Mucosa of rectum (tissue), 2 donors: ENCODE results near the gene TOP3A.
"Not testable (repeated sequence)": the region's sequence is repeated elsewhere in the genome, so short reads cannot be mapped to it uniquely, and the experiment has no call there.

Experiments used
- H3K27ac ChIP-seq, 2 donors: one replicate each; pipeline ENCODE4 v1.7.0; 2013; ENCODE audit warnings: inconsistent platforms in 2 of 2, low read depth in 2 of 2, low read length in 2 of 2
- H3K27me3 ChIP-seq, 2 donors: one replicate each; pipeline ENCODE4 v1.7.0; 2013; ENCODE audit warnings: low read length in 2 of 2; ENCODE audit not compliant: control insufficient read depth in 2 of 2, insufficient read depth in 2 of 2
- H3K36me3 ChIP-seq, 2 donors: one replicate each; pipeline ENCODE4 v1.7.0; 2013; ENCODE audit warnings: low read length in 2 of 2; ENCODE audit not compliant: control insufficient read depth in 2 of 2, insufficient read depth in 2 of 2
- H3K4me1 ChIP-seq, 2 donors: one replicate each; pipeline ENCODE4 v1.7.0; 2013; ENCODE audit warnings: low read length in 2 of 2, mild to moderate bottlenecking in 1 of 2; ENCODE audit not compliant: control insufficient read depth in 2 of 2, insufficient read depth in 2 of 2
- H3K4me3 ChIP-seq, 2 donors: one replicate each; pipeline ENCODE4 v1.7.0; 2013; ENCODE audit warnings: low read length in 2 of 2
- H3K9ac ChIP-seq, 2 donors: one replicate each; pipeline ENCODE4 v1.7.0; 2013; ENCODE audit warnings: low read length in 2 of 2, low read depth in 1 of 2, mild to moderate bottlenecking in 1 of 2
- H3K9me3 ChIP-seq, 2 donors: one replicate each; pipeline ENCODE4 v1.7.0; 2013; ENCODE audit warnings: low read length in 2 of 2; ENCODE audit not compliant: control insufficient read depth in 2 of 2
- donor health status: healthy.
- donor health status: Normal muscosa, but diverticular disease.

The TOP3A gene

DNA sequence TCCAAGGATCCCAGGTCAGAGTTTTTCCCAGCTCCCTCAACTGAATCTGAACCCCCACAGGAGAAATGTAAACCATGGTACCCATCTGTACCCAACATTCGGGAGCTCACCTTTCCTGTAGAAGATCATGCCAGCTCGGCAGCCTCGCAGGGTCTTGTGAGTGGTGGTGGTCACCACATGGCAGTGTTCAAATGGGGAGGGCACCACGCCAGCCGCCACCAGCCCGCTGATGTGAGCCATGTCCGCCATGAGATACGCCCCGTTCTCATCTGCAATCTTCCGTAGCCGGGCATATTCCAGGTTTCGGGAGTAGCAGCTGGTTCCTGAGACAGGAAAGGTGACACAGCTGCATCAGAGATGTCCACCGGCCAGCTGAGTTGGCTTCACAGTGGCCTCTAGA is 25.1 kb upstream of the TOP3A start:
- H3K36me3 ChIP-seq = peaks cover 21 to 25% of the 10 kb centered on the region in 2 donors
- no peaks in the 10 kb centered on the region for H3K4me1 ChIP-seq
- H3K9me3 ChIP-seq = no peaks in the 10 kb centered on the region
- no peaks in the 10 kb centered on the region for H3K27me3 ChIP-seq
- no peak overlapping the region for H3K4me3 ChIP-seq
- H3K27ac ChIP-seq = no peak overlapping the region
- no peak overlapping the region for H3K9ac ChIP-seq

DNA sequence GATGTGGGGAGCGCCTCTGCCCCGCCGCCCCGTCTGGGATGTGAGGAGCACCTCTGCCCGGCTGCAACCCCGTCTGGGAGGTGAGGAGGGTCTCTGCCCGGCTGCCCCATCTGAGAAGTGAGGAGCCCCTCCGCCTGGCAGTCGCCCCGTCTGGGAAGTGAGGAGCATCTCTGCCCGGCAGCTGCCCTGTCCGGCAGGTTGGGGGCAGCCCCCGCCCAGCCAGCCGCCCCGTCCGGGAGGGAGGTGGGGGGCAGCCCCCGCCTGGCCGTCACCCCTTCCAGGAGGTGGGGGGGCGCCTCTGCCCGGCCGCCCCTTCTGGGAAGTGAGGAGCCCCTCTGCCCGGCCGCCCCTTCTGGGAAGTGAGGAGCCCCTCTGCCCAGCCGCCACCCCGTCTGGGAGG is 23.4 kb upstream of the TOP3A start:
- H3K27me3 ChIP-seq, H3K9me3 ChIP-seq, H3K4me3 ChIP-seq, H3K9ac ChIP-seq, H3K4me1 ChIP-seq, H3K27ac ChIP-seq: not testable (repeated sequence)
- H3K36me3 ChIP-seq = peaks cover 27 to 33% of the 10 kb centered on the region in 2 donors

DNA sequence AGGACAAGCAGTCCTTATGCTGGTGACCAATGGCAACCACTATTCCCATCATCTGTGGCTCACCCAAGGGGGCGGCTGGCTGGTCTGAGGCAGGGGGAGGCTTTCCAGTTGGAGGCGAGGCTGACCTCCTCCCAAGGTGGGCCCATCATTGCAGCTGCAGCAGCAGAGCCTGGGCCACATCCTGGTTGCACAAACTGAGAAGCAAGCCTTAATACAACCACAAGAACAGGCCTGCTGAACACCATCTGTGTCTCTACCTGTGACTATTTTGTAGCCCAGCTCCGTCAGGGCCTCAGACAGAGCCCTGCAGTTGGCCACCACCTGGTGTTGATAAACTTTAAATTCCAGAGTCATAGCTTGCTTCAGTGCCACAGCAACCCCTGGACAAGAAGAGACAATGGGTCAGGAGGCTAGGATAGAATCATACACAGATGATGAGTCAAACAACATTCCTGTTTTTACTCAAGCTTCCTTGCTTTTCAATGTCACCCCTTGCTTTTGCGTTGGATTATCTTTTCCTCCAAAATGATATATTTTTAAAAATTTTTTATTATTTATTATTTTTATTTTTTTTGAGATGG is 18.2 kb upstream of the TOP3A start:
- H3K36me3 ChIP-seq = peaks cover 41 to 56% of the 10 kb centered on the region in 2 donors
- H3K27ac ChIP-seq = no peak overlapping the region
- no peak overlapping the region for H3K9ac ChIP-seq

DNA sequence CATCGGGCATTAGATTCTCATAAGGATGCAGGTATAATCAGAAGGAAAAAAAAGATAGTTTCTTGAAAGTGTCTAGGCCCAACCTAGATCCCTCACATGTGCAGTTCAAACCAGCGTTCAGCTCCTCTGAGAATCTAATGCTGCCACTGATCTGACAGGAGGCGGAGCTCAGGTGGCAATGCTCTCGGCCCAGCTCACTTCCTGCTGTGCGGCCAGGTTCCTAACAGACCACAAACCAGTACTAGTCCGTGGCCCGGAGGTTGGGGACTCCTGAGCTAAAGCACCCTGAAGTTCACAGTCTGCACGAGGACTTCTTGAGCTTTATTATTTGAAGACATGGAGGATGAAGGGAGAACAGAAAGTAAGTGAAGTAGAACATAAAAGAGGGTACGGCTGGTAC is 17.1 kb upstream of the TOP3A start:
- Histone ChIP-seq H3K9ac (no peak overlapping the region), H3K4me3 (no peak overlapping the region), H3K4me1 (no peaks in the 10 kb centered on the region), H3K27ac (no peak overlapping the region), H3K9me3 (no peaks in the 10 kb centered on the region), H3K36me3 (peaks cover 43 to 63% of the 10 kb centered on the region in 2 donors), H3K27me3 (no peaks in the 10 kb centered on the region)

More for the DNA sequence above, 18.2 kb upstream of the TOP3A start:
- Histone ChIP-seq H3K9me3 (no peaks in the 10 kb centered on the region), H3K4me1 (no peaks in the 10 kb centered on the region), H3K27me3 (no peaks in the 10 kb centered on the region), H3K4me3 (no peak overlapping the region)

DNA sequence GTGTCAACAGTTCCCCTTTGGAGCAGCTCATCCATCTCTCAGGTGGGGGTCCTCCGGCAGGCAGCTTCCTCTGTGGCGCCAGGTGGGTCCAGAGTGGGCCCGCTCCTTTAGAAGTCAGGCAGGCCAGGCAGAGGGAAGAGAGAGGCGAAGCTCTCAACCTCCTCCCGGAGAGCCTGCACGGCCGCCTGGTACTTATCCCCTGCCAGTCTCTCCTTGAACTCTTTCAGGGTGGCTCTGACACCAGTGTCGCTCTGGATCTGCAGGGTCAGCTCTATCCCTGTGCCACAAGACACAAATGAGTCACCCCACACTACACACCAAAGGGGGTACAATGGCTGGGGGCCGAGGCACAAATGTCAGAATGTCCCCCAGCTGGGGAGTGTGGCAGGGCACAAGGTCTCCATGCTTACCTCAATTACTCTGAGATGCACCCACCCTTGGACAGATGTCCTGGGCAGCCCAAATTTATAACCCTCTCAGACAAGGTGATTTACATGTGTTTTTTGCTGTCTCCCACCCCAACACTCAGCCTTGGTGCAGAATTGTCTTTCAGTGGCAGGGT is 13.9 kb upstream of the TOP3A start:
- H3K4me3 ChIP-seq = no peak overlapping the region
- no peak overlapping the region for H3K9ac ChIP-seq
- H3K4me1 ChIP-seq = no peaks in the 10 kb centered on the region
- peaks cover 47 to 74% of the 10 kb centered on the region in 2 donors for H3K36me3 ChIP-seq
- H3K27me3 ChIP-seq = no peaks in the 10 kb centered on the region
- H3K9me3 ChIP-seq = no peaks in the 10 kb centered on the region
- H3K27ac ChIP-seq = no peak overlapping the region

DNA sequence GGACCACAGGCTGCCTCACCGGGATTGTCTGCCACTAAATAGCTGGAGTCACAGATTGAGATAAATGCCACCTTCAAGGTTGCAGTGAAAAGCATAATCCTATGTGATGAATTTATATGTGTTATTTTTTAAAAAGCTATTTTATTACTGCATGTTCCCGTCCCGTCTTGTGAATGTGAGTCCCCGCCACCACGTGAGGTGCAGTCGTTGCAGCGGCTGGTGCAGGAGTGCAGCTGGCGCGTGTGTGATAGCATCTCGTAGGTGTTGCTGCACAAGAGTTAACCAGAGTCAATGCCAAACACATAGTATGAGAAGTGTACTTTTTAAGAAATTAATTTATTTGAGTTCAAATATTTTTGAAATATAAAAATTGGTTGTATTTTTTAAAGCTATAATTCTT is 12.8 kb upstream of the TOP3A start:
- no peaks in the 10 kb centered on the region for H3K9me3 ChIP-seq
- no peak overlapping the region for H3K9ac ChIP-seq
- no peak overlapping the region for H3K4me3 ChIP-seq
- no peak overlapping the region for H3K27ac ChIP-seq
- peaks cover 55 to 82% of the 10 kb centered on the region in 2 donors for H3K36me3 ChIP-seq
- no peaks in the 10 kb centered on the region for H3K27me3 ChIP-seq
- no peaks in the 10 kb centered on the region for H3K4me1 ChIP-seq

DNA sequence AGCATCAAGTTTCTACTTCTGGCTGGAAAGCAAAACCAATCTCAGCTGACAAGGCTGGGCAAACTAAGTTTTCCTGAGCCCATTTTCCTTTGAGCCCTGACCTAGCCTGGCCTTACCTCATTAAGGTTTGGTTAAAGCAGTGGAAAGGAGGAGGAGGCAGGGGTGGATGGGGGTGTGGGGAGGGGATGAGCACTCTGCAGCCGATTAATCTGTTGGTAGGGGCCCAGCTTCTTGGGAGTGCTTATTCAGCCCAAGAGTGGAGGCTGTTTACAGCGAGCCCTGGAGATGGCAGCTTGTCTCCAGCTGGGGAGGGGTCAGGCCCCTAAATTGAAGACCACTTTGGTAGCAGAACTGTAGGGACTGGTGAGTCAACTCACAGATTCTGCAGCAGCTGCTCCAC is 12.3 kb upstream of the TOP3A start:
- no peak overlapping the region for H3K4me3 ChIP-seq
- H3K9ac ChIP-seq = no peak overlapping the region
- H3K4me1 ChIP-seq = no peaks in the 10 kb centered on the region
- H3K9me3 ChIP-seq = no peaks in the 10 kb centered on the region
- peaks cover 55 to 83% of the 10 kb centered on the region in 2 donors for H3K36me3 ChIP-seq
- no peak overlapping the region for H3K27ac ChIP-seq
- no peaks in the 10 kb centered on the region for H3K27me3 ChIP-seq

DNA sequence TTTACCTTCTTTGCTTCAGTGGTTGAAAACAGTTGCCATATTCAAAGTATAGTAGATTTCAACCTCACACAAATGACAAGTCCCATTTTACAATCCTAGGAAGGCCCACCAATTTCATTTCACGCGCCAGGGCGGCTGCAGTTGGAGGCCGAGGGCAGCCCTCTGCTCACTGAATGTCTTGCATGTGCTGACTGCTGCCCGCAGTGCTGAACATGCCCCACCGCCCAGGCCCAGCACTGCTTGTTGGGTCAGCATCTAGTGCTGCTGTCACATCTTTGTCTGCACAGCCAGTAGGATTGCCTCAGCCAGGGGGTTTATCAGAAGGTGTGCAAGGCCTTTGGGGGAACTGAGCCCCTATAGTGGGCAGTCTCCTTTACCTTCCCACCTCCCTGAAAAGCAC is 11.8 kb upstream of the TOP3A start:
- Histone ChIP-seq H3K36me3 (peaks cover 51 to 78% of the 10 kb centered on the region in 2 donors), H3K9ac (no peak overlapping the region), H3K4me1 (no peaks in the 10 kb centered on the region), H3K9me3 (no peaks in the 10 kb centered on the region), H3K27ac (no peak overlapping the region), H3K27me3 (no peaks in the 10 kb centered on the region), H3K4me3 (no peak overlapping the region)

DNA sequence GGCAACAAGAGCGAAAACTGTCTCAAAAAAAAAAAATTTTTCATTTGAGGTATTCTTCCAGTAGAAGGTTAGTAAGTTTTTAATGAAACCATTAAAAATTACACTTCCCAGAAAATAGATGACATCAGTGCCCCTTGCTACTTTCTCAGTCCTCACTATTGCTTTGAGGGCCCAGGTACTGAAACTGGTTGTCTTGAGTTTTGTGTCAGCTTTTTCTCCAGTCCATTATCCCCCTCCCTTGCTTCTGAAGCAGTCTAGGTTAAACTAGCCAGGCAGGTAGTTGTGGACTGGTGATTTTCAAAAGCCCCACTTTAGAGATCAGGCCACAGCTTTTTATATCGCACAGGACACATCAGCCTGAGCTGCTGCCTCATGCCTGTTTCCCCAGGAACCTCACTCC is 11.2 kb upstream of the TOP3A start:
- H3K27me3 ChIP-seq = no peaks in the 10 kb centered on the region
- H3K9ac ChIP-seq = no peak overlapping the region
- H3K27ac ChIP-seq = no peak overlapping the region
- no peak overlapping the region for H3K4me3 ChIP-seq
- H3K4me1 ChIP-seq = no peaks in the 10 kb centered on the region
- H3K9me3 ChIP-seq = no peaks in the 10 kb centered on the region
- H3K36me3 ChIP-seq = peaks cover 51 to 77% of the 10 kb centered on the region in 2 donors

DNA sequence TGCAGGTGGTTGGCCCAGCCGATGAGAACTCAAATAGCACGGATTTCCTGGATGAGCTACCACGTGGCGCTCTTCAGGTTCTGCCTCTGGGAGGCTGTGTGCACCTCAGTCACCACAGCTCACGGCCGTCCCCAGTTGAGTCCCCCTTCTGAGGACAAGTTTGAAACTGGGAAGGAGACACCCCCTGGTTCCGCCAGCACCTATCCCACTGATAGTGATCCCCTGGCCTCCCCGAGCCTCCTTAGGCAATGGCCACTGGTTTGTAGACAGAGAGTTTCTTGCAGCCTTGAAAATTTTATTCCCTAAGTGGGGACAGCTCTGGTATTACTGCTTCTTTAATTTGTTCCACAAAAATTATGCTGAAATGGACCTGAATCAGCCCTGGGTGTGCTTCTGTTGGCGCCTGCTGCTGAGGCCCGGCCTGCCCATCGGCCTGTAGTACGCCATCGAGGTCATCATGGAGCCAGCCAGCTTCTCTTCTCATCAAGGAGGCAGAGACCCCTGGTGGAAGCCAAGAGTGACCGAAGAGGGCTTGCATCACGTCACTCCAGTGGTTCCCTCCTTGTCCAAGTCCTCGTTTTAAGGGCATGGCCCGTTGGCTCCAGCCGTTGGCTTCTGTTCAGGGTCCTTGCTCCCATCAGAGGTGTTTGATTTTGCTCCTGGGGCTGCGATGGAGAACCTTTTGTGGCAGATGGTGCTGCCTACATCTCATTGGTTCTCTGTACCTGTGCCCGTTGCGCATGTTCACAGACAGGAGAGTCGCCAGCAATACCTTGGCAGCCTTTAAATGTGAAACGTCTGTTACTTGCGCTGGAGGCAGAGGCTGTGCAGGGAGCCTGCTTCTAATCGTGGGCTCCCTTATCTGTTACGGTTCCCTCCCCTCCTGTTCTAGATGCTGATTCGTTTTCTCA is 9.6 kb upstream of the TOP3A start:
- no peak overlapping the region for H3K9ac ChIP-seq
- H3K36me3 ChIP-seq = peaks cover 53 to 70% of the 10 kb centered on the region in 2 donors
- peaks cover 6 to 9% of the 10 kb centered on the region in 2 donors for H3K4me1 ChIP-seq
- no peaks in the 10 kb centered on the region for H3K27me3 ChIP-seq
- H3K4me3 ChIP-seq = no peak overlapping the region
- no peaks in the 10 kb centered on the region for H3K9me3 ChIP-seq
- no peak overlapping the region for H3K27ac ChIP-seq
